B cell (primary cell): Measurements from ENCODE around the gene EIF3A. TPM values are rescaled to one million over a fixed set of nuclear protein-coding genes. Genes with fewer than 3 reads are reported as not detected.

Experiments used
- ATAC-seq: fragments of 200-7000 bp; cut with Tn5 transposase; one replicate; pipeline ENCODE4 v1.10.0; 2021; ENCODE audit warnings: low read depth, mild to moderate bottlenecking, moderate number of reproducible peaks, moderate library complexity
- CTCF ChIA-PET: fragments of 350-600 bp; sonication (Branson Sonifier 250); formaldehyde crosslinking; loops from one replicate; lab custom pipeline; 2021; ENCODE audit warnings: antibody characterized with exemption, inconsistent platforms; lab: Charles Lee
- POLR2A ChIA-PET: fragments of 350-600 bp; sonication (Branson Sonifier 250); formaldehyde crosslinking; loops from one replicate; lab custom pipeline; 2021; ENCODE audit warnings: antibody characterized with exemption; lab: Charles Lee
- DNase-seq: peaks from one replicate; pipeline ENCODE4 v3.0.0; 2013
- H2AFZ ChIP-seq: 2 replicates; pipeline ENCODE4 v1.6.1; 2012; ENCODE audit warnings: mild to moderate bottlenecking, low read depth, low read length; ENCODE audit not compliant: insufficient read depth, poor library complexity, severe bottlenecking
- H3K27ac ChIP-seq, 2 donors: 1 replicate in 1 of 2; 2 replicates in 1 of 2; pipeline ENCODE4 v1.5.1; 2012 to 2013; ENCODE audit warnings: low read length in 2 of 2, mild to moderate bottlenecking in 2 of 2, moderate library complexity in 1 of 2
- H3K27me3 ChIP-seq, 4 experiments: fragments of 200-600 bp in 1 of 4; sonication (generic) in 1 of 4; replicated peaks in 1 of 4; 1 replicate in 2 of 4; 2 replicates in 2 of 4; pipeline versions ENCODE4 v1.6.1 to v1.7.0; 2013 to 2016; ENCODE audit warnings: low read length in 3 of 4, mild to moderate bottlenecking in 2 of 4, mixed read lengths in 1 of 4, moderate library complexity in 1 of 4; ENCODE audit not compliant: insufficient read depth in 4 of 4, control insufficient read depth in 3 of 4; ENCODE audit errors: control extremely low read depth in 1 of 4
- H3K36me3 ChIP-seq, 2 experiments: replicated peaks in 1 of 2; 1 replicate in 1 of 2; 2 replicates in 1 of 2; pipeline versions ENCODE4 v1.6.1 to v1.7.1; 2013; ENCODE audit warnings: low read length in 1 of 2; ENCODE audit not compliant: insufficient read depth in 2 of 2, control insufficient read depth in 1 of 2; ENCODE audit errors: control extremely low read depth in 1 of 2, extremely low read depth in 1 of 2
- H3K4me1 ChIP-seq, 2 donors: fragments of 200-600 bp in 1 of 2; sonication (generic) in 1 of 2; 1 replicate in 1 of 2; 2 replicates in 1 of 2; pipeline versions ENCODE4 v1.5.1 to v1.6.1; 2013 to 2017; ENCODE audit warnings: low read length in 2 of 2; ENCODE audit not compliant: control insufficient read depth in 2 of 2, insufficient read depth in 2 of 2
- H3K4me2 ChIP-seq: replicated peaks from 2 replicates; pipeline ENCODE3; 2012; ENCODE audit warnings: mild to moderate bottlenecking, low read depth, low read length; ENCODE audit not compliant: poor library complexity, severe bottlenecking
- H3K4me3 ChIP-seq, 5 experiments: fragments of 200-600 bp in 1 of 5; sonication (generic) in 1 of 5; 1 replicate in 3 of 5; 2 replicates in 2 of 5; pipeline versions ENCODE4 v1.5.1 to v1.7.0; 2011 to 2016; ENCODE audit warnings: low read length in 4 of 5, mild to moderate bottlenecking in 4 of 5, low read depth in 2 of 5, control low read depth in 1 of 5, moderate library complexity in 1 of 5; ENCODE audit not compliant: insufficient read depth in 1 of 5; ENCODE audit errors: control extremely low read depth in 1 of 5, extremely low read depth in 1 of 5
- H3K79me2 ChIP-seq: fragments of 200-600 bp; sonication (generic); one replicate; pipeline ENCODE4 v1.6.0; 2016; ENCODE audit warnings: low read length; ENCODE audit not compliant: control insufficient read depth, insufficient read depth
- H3K9ac ChIP-seq: fragments of 200-600 bp; sonication (generic); 2 replicates; pipeline ENCODE4 v1.6.1; 2017; ENCODE audit warnings: mild to moderate bottlenecking, low read length, moderate library complexity
- H3K9me3 ChIP-seq, 3 donors: one replicate each; pipeline versions ENCODE4 v1.6.1 to v1.7.1; 2013; ENCODE audit warnings: low read length in 2 of 3; ENCODE audit not compliant: control insufficient read depth in 2 of 3, insufficient read depth in 1 of 3; ENCODE audit errors: control extremely low read depth in 1 of 3
- H4K20me1 ChIP-seq: 2 replicates; pipeline ENCODE4 v1.6.0; 2012; ENCODE audit warnings: mild to moderate bottlenecking, low read length; ENCODE audit not compliant: insufficient read depth, control insufficient read depth, poor library complexity, severe bottlenecking
- H3K27ac Mint-ChIP-seq: one replicate; pipeline ENCODE4 v1.8.0; 2021; ENCODE audit warnings: mixed read lengths
- H3K27me3 Mint-ChIP-seq: one replicate; pipeline ENCODE4 v1.8.0; 2021; ENCODE audit warnings: mixed read lengths
- H3K4me1 Mint-ChIP-seq: one replicate; pipeline ENCODE4 v1.8.0; 2021; ENCODE audit warnings: mixed read lengths
- H3K4me3 Mint-ChIP-seq: one replicate; pipeline ENCODE4 v1.8.0; 2021; ENCODE audit warnings: mixed read lengths
- H3K9me3 Mint-ChIP-seq: one replicate; pipeline ENCODE4 v1.8.0; 2022; ENCODE audit warnings: mixed read lengths; ENCODE audit not compliant: insufficient read depth
- CTCF ChIP-seq: fragments of 200-600 bp; IDR thresholded peaks from one replicate; pipeline ENCODE4 v1.8.0; 2022; ENCODE audit warnings: antibody characterized with exemption, mild to moderate bottlenecking
- EZH2 ChIP-seq: IDR thresholded peaks from 2 replicates; pipeline ENCODE4 v1.6.1; 2012; ENCODE audit warnings: borderline replicate concordance, low read depth, mild to moderate bottlenecking, moderate library complexity, low read length; ENCODE audit not compliant: insufficient read depth, poor library complexity, severe bottlenecking
- WGBS: methylation state at CpG from one replicate; pipeline ENCODE4 v1.1.5; 2013; ENCODE audit warnings: missing lambda C conversion rate; ENCODE audit not compliant: insufficient coverage; 5-methylcytosine and 5-hydroxymethylcytosine counted together
- intact Hi-C: fragments of 100-400 bp; cut with micrococcal nuclease; formaldehyde crosslinking; loops from one replicate; pipeline ENCODE4 v1.10.0; 2022
- polyA plus RNA-seq: library from polyadenylated mRNA; depleted of rRNA; stranded (reverse); fragments of >200 nt; gene quantifications from 2 replicates; pipeline ENCODE4 v1.2.3, GENCODE V29; 2012
- total RNA-seq, 2 donors: library from RNA; stranded (reverse); fragments of 120-200 nt in 1 of 2; gene quantifications; 1 replicate in 1 of 2; 2 replicates in 1 of 2; pipeline versions ENCODE4 v1.2.3 to v1.2.4, GENCODE V29; 2013 to 2022

The EIF3A gene
- total and polyA plus RNA-seq, 2 donors (not counting 1 experiment from before 2014, with no cell fraction given), result 8.8 to 94.5 TPM

DNA sequence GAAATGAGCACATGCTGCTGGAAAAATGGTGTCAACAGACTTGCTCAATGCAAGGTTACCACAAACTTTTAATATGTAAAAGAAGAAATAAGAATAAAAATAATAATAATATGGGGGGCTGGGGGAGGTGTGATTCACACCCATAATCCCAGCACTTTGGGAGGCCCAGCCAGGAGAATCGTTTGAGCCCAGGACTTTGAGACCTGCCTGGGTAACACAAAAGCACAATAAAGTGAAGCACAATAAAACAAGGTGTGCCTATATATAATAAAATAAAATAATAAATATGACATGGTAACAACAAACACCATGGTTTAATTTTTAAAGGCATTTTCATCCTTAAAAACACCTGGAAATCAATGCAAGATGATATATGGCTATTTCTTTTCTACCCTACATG lies 25.1 kb downstream of the EIF3A start:
- H4K20me1 ChIP-seq, result peaks cover 68% of the 10 kb centered on the region
- WGBS, result no CpG with 5 or more reads among the region's 1 CpG
- no peaks in the 10 kb centered on the region for H3K9me3 ChIP-seq
- no peak overlapping the region for H2AFZ ChIP-seq
- no peak overlapping the region for H3K4me3 ChIP-seq
- H3K4me1 ChIP-seq, result no peaks in the 10 kb centered on the region
- CTCF ChIA-PET, result no interaction called here
- peaks cover 20 to 94% of the 10 kb centered on the region in 2 experiments for H3K36me3 ChIP-seq
- Mint-ChIP-seq H3K4me1 (peaks cover 2% of the 10 kb centered on the region), H3K27me3 (no peaks in the 10 kb centered on the region), H3K27ac (no peak overlapping the region), H3K4me3 (no peak overlapping the region), H3K9me3 (no peaks in the 10 kb centered on the region)
- H3K9ac ChIP-seq, result no peak overlapping the region
- TF ChIP-seq EZH2, result no peak
- no peak for TF ChIP-seq CTCF
- intact Hi-C loops, result no loop called here
- POLR2A ChIA-PET, result no interaction called here
- no peak for ATAC-seq
- no peak overlapping the region for H3K4me2 ChIP-seq
- H3K27ac ChIP-seq, result no peak overlapping the region
- DNase-seq, result no peak
- peaks cover 45% of the 10 kb centered on the region for H3K79me2 ChIP-seq
- no peaks in the 10 kb centered on the region for H3K27me3 ChIP-seq

DNA sequence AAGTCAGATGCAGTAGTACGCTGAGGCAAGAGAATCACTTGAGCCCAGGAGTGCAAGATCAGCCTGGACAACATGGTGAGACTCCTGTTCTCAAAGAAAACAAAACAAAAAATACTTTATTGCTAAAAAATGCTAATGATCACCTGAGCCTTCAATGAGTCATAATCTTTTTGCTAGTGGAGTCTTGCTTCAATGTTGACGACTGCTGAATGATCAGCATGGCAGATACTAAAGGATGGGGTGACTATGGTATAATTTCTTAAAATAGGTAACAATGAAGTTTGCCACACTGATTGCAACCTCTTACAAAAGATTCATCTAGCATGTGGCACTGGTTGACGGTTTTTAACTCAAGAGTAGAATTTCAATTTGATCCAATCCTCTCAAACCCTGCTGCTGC lies 28.8 kb downstream of the EIF3A start:
- Histone ChIP-seq H3K79me2 (peaks cover 53% of the 10 kb centered on the region), H2AFZ (no peak overlapping the region), H3K4me2 (no peak overlapping the region), H3K27ac (no peak overlapping the region), H3K4me1 (peaks cover 6 to 8% of the 10 kb centered on the region in 2 donors), H3K36me3 (peaks cover 14 to 89% of the 10 kb centered on the region in 2 experiments), H4K20me1 (peaks cover 67% of the 10 kb centered on the region), H3K4me3 (no peak overlapping the region), H3K27me3 (no peaks in the 10 kb centered on the region), H3K9ac (no peak overlapping the region), H3K9me3 (no peaks in the 10 kb centered on the region)
- Mint-ChIP-seq H3K4me1 (peaks cover 14% of the 10 kb centered on the region), H3K9me3 (no peaks in the 10 kb centered on the region), H3K4me3 (no peak overlapping the region), H3K27ac (no peak overlapping the region), H3K27me3 (no peaks in the 10 kb centered on the region)
- 100% methylated on average over 1 of the region's 3 CpGs for WGBS
- DNase-seq (no peak), ATAC-seq (no peak)
- ChIA-PET CTCF (no interaction called here), POLR2A (no interaction called here)
- TF ChIP-seq CTCF, result no peak
- TF ChIP-seq EZH2, result no peak
- intact Hi-C loops, result no loop called here
